IMR-90 (cell line): Measurements from ENCODE around the gene ULK1. TPM values are rescaled to one million over a fixed set of nuclear protein-coding genes. Genes with fewer than 3 reads are reported as not detected.

Experiments used
- ATAC-seq: fragments of 200-7000 bp; cut with Tn5 transposase; 2 replicates; pipeline ENCODE4 v1.9.1; 2020; ENCODE audit warnings: low read depth, mild to moderate bottlenecking, moderate library complexity
- BruUV-seq: library from RNA; stranded (reverse); fragments of 400-500 nt; replicated peaks from 2 replicates; lab custom pipeline; 2021; lab: Mats Ljungman, UMichigan
- CTCF ChIA-PET: fragments of 300-600 bp; formaldehyde crosslinking; extraction: SDS; loops from one replicate; lab custom pipeline; 2021; ENCODE audit warnings: antibody characterized with exemption; lab: Yijun Ruan, JAX
- POLR2A ChIA-PET: fragments of 300-600 bp; sonication (Branson Sonifier 250); formaldehyde crosslinking; loops from one replicate; lab custom pipeline; 2022; ENCODE audit warnings: antibody characterized with exemption; ENCODE audit not compliant: unreplicated experiment; lab: Charles Lee
- DNase-seq: peaks from one replicate; pipeline ENCODE4 v3.0.0; 2013
- H2AFZ ChIP-seq: replicated peaks from 2 replicates; pipeline ENCODE3; 2013; ENCODE audit warnings: low read length, mild to moderate bottlenecking; ENCODE audit not compliant: poor library complexity
- H2AK5ac ChIP-seq: 2 replicates; pipeline ENCODE4 v1.6.1; 2013; ENCODE audit warnings: low read depth, low read length, inconsistent platforms
- H2AK9ac ChIP-seq: replicated peaks from 2 replicates; pipeline ENCODE3; 2013; ENCODE audit warnings: mild to moderate bottlenecking, low read depth, low read length, moderate library complexity; ENCODE audit not compliant: poor library complexity
- H2BK120ac ChIP-seq: 2 replicates; pipeline ENCODE4 v1.6.1; 2013; ENCODE audit warnings: low read depth, low read length, inconsistent platforms
- H2BK15ac ChIP-seq: 3 replicates; pipeline ENCODE4 v1.6.1; 2013; ENCODE audit warnings: low read depth, low read length, inconsistent platforms
- H2BK20ac ChIP-seq: 2 replicates; pipeline ENCODE4 v1.6.1; 2013; ENCODE audit warnings: low read depth, mild to moderate bottlenecking, inconsistent platforms, low read length, moderate library complexity
- H2BK5ac ChIP-seq: 2 replicates; pipeline ENCODE4 v1.6.1; 2013; ENCODE audit warnings: mild to moderate bottlenecking, low read depth, low read length, inconsistent platforms; ENCODE audit not compliant: poor library complexity, severe bottlenecking
- H3K14ac ChIP-seq: replicated peaks from 2 replicates; pipeline ENCODE4 v1.6.1; 2013; ENCODE audit warnings: low read depth, low read length, inconsistent platforms
- H3K18ac ChIP-seq: 2 replicates; pipeline ENCODE4 v1.6.1; 2013; ENCODE audit warnings: low read depth, low read length, control low read depth
- H3K23ac ChIP-seq: 2 replicates; pipeline ENCODE4 v1.6.1; 2013; ENCODE audit warnings: low read depth, low read length, inconsistent platforms
- H3K27ac ChIP-seq: 2 replicates; pipeline ENCODE4 v1.5.1; 2013; ENCODE audit warnings: mild to moderate bottlenecking, control low read depth, low read length; ENCODE audit not compliant: insufficient read depth
- H3K27me3 ChIP-seq: 2 replicates; pipeline ENCODE4 v1.6.1; 2013; ENCODE audit warnings: low read length; ENCODE audit not compliant: control insufficient read depth, insufficient read depth
- H3K36me3 ChIP-seq: 2 replicates; pipeline ENCODE4 v1.6.1; 2013; ENCODE audit warnings: low read length, mixed read lengths; ENCODE audit not compliant: control insufficient read depth, insufficient read depth
- H3K4ac ChIP-seq: 2 replicates; pipeline ENCODE4 v1.6.1; 2013; ENCODE audit warnings: low read depth, low read length, inconsistent platforms
- H3K4me1 ChIP-seq: 2 replicates; pipeline ENCODE4 v1.6.1; 2013; ENCODE audit warnings: low read length, mixed read lengths; ENCODE audit not compliant: control insufficient read depth, insufficient read depth
- H3K4me2 ChIP-seq: 2 replicates; pipeline ENCODE4 v1.6.1; 2013; ENCODE audit warnings: low read depth, mild to moderate bottlenecking, control low read depth, low read length, moderate library complexity
- H3K4me3 ChIP-seq: 2 replicates; pipeline ENCODE4 v1.5.1; 2013; ENCODE audit warnings: low read depth, mild to moderate bottlenecking, control low read depth, low read length, moderate library complexity; ENCODE audit not compliant: insufficient read depth
- H3K56ac ChIP-seq: 2 replicates; pipeline ENCODE4 v1.6.1; 2013; ENCODE audit warnings: low read length, inconsistent platforms; ENCODE audit not compliant: insufficient read depth; ENCODE audit errors: extremely low read depth
- H3K79me1 ChIP-seq, 2 experiments: 2 replicates each; pipeline ENCODE4 v1.6.1; 2013; ENCODE audit warnings: low read length in 2 of 2, inconsistent platforms in 1 of 2, low read depth in 1 of 2
- H3K9ac ChIP-seq: 2 replicates; pipeline ENCODE4 v1.6.1; 2013; ENCODE audit warnings: low read depth, low read length, control low read depth
- H3K9me1 ChIP-seq: 2 replicates; pipeline ENCODE4 v1.6.1; 2013; ENCODE audit warnings: low read length, inconsistent platforms; ENCODE audit not compliant: insufficient read depth
- H3K9me3 ChIP-seq: 2 replicates; pipeline ENCODE4 v1.6.1; 2013; ENCODE audit warnings: low read length; ENCODE audit not compliant: control insufficient read depth, insufficient read depth
- H4K20me1 ChIP-seq: 2 replicates; pipeline ENCODE4 v1.6.1; 2013; ENCODE audit warnings: low read length, inconsistent platforms; ENCODE audit not compliant: insufficient read depth
- H4K5ac ChIP-seq: 2 replicates; pipeline ENCODE4 v1.6.1; 2013; ENCODE audit warnings: mild to moderate bottlenecking, low read depth, low read length, control low read depth
- H4K8ac ChIP-seq, 2 experiments: 2 replicates each; pipeline ENCODE4 v1.6.1; 2013; ENCODE audit warnings: low read depth in 2 of 2, low read length in 2 of 2, control low read depth in 1 of 2, inconsistent platforms in 1 of 2
- H4K91ac ChIP-seq: 2 replicates; pipeline ENCODE4 v1.6.1; 2013; ENCODE audit warnings: low read depth, low read length, inconsistent platforms; ENCODE audit not compliant: insufficient read depth
- CTCF ChIP-seq: conservative IDR thresholded peaks from 2 replicates; pipeline ENCODE4 v1.5.1; 2012; ENCODE audit warnings: mild to moderate bottlenecking, low read depth, low read length, improper control_type of control experiment
- FOS ChIP-seq: fragments of 150-350 bp; IDR thresholded peaks from 2 replicates; pipeline ENCODE4 v1.6.1; 2016; ENCODE audit warnings: low read depth, low read length
- MXI1 ChIP-seq: IDR thresholded peaks from 2 replicates; pipeline ENCODE4 v1.6.1; 2012; ENCODE audit warnings: low read depth, mild to moderate bottlenecking, low read length, moderate library complexity, borderline replicate concordance
- WGBS, 2 experiments: methylation state at CpG; one replicate each; pipeline versions ENCODE4 v1.1.5 to v1.1.7; 2013; ENCODE audit warnings: missing lambda C conversion rate in 2 of 2; ENCODE audit not compliant: insufficient read length in 1 of 2; ENCODE audit errors: extremely low coverage in 2 of 2; 5-methylcytosine and 5-hydroxymethylcytosine counted together
- dilution Hi-C: fragments of 300-500 bp; cut with HindIII; formaldehyde crosslinking; loops from one replicate; pipeline ENCODE4 v1.14.3; 2018; ENCODE audit warnings: low sequenced_read_pairs; ENCODE audit not compliant: unreplicated experiment
- in situ Hi-C: fragments of 300-500 bp; cut with MboI; formaldehyde crosslinking; loops from 3 replicates; pipeline ENCODE4 v1.14.3; 2019; ENCODE audit warnings: low sequenced_read_pairs, inconsistent platforms, mixed read lengths
- intact Hi-C: fragments of 100-400 bp; cut with micrococcal nuclease; formaldehyde crosslinking; loops from 2 replicates; pipeline ENCODE4 v1.10.0; 2022
- polyA plus RNA-seq, 3 experiments: library from polyadenylated mRNA; depleted of rRNA; stranded (reverse); fragments of >200 nt; gene quantifications; 2 replicates each; pipeline ENCODE4 v1.2.3, GENCODE V29; 2012; ENCODE audit warnings: low replicate concordance in 1 of 3
- total RNA-seq: library from RNA; depleted of rRNA; stranded (reverse); fragments of >200 nt; gene quantifications from 2 replicates; pipeline ENCODE4 v1.2.3, GENCODE V29; 2012

The ULK1 gene
- total and polyA plus RNA-seq, 2 of the 4 experiments (the other 2 are of a cell fraction), result 1.8 to 19.2 TPM

GRCh38 chr12:131933387-131933786 is 39.0 kb downstream of the ULK1 start:
- no peak overlapping the region for H2BK20ac ChIP-seq
- H3K4ac ChIP-seq, result no peak overlapping the region
- no peak overlapping the region for H3K27ac ChIP-seq
- H3K79me1 ChIP-seq, result peaks cover 12 to 34% of the 10 kb centered on the region in 2 experiments
- H3K18ac ChIP-seq, result no peak overlapping the region
- dilution Hi-C loops, result no loop called here
- no peak overlapping the region for H3K9ac ChIP-seq
- ChIA-PET CTCF (no interaction called here), POLR2A (no interaction called here)
- H4K5ac ChIP-seq, result no peak overlapping the region
- H3K36me3 ChIP-seq, result peaks cover 28% of the 10 kb centered on the region
- H2AK5ac ChIP-seq, result no peak overlapping the region
- no peak overlapping the region for H2AFZ ChIP-seq
- H3K27me3 ChIP-seq, result no peaks in the 10 kb centered on the region
- no peak overlapping the region for H2AK9ac ChIP-seq
- H3K4me2 ChIP-seq, result no peak overlapping the region
- H4K8ac ChIP-seq, result no peak overlapping the region
- intact Hi-C loops, result no loop called here
- no peak for TF ChIP-seq CTCF
- TF ChIP-seq MXI1, result no peak
- no peak for TF ChIP-seq FOS
- WGBS, 2 experiments, result 91% methylated on average over 4 of the region's 8 CpGs; no CpG with 5 or more reads in 1 of the 2 experiments
- H3K9me1 ChIP-seq, result peaks cover 9% of the 10 kb centered on the region; the same call in 1 of the 2 replicates
- peaks cover 2% of the 10 kb centered on the region for H3K4me1 ChIP-seq
- BruUV-seq, result no TSS peak
- H3K9me3 ChIP-seq, result no peaks in the 10 kb centered on the region
- no peak overlapping the region for H2BK120ac ChIP-seq
- H3K56ac ChIP-seq, result no peak overlapping the region
- no peak overlapping the region for H3K14ac ChIP-seq
- no peak overlapping the region for H3K23ac ChIP-seq
- no peak overlapping the region for H2BK15ac ChIP-seq
- no peak for DNase-seq
- ATAC-seq, result no peak
- no peak overlapping the region for H2BK5ac ChIP-seq
- H3K4me3 ChIP-seq, result no peak overlapping the region
- in situ Hi-C loops, result no loop called here
- no peak overlapping the region for H4K91ac ChIP-seq
- H4K20me1 ChIP-seq, result peaks cover 9% of the 10 kb centered on the region; the same call in 1 of the 2 replicates
